ENCODE measurements around the gene HES4.

- TF ChIP-seq CTCF (IDR thresholded peaks at IDR 0.05; ENCODE audit: extremely low read depth in 1 of 2, insufficient read depth in 1 of 2, low read depth in 1 of 2, low read length in 2 of 2) (peak; percentile 20 to 52), POLR2A (IDR thresholded peaks at IDR 0.05; ENCODE audit: low read depth, low read length) (no peak), EZH2 (IDR thresholded peaks at IDR 0.05; ENCODE audit: borderline replicate concordance, low read depth, low read length, severe bottlenecking) (no peak), MAX (IDR thresholded peaks at IDR 0.05; ENCODE audit: insufficient read depth, insufficient read length) (no peak)
These were observed 48.5 kb downstream of the HES4 start for GRCh38 chr1:951364-951763.
